Astrocyte of the spinal cord (primary cell): ENCODE measurements around the gene HOXB3.

Source experiments
- DNase-seq: peaks from one replicate; pipeline ENCODE4 v3.0.0; 2011; ENCODE audit warnings: low read depth, low spot score
- H3K4me3 ChIP-seq: 2 replicates; pipeline ENCODE4 v1.5.1; 2011; ENCODE audit warnings: low read depth, mild to moderate bottlenecking, low read length, moderate library complexity
- in situ Hi-C: cut with HindIII; loops from 2 replicates; pipeline ENCODE4 v1.10.0; 2017; ENCODE audit warnings: low sequenced_read_pairs
- TF ChIP-seq, protein P1 (sequence below): IDR thresholded peaks from 2 replicates; pipeline ENCODE4 v1.5.1; 2012; ENCODE audit warnings: low read depth, mild to moderate bottlenecking, low read length, inconsistent platforms

Gene HOXB3

DNA sequence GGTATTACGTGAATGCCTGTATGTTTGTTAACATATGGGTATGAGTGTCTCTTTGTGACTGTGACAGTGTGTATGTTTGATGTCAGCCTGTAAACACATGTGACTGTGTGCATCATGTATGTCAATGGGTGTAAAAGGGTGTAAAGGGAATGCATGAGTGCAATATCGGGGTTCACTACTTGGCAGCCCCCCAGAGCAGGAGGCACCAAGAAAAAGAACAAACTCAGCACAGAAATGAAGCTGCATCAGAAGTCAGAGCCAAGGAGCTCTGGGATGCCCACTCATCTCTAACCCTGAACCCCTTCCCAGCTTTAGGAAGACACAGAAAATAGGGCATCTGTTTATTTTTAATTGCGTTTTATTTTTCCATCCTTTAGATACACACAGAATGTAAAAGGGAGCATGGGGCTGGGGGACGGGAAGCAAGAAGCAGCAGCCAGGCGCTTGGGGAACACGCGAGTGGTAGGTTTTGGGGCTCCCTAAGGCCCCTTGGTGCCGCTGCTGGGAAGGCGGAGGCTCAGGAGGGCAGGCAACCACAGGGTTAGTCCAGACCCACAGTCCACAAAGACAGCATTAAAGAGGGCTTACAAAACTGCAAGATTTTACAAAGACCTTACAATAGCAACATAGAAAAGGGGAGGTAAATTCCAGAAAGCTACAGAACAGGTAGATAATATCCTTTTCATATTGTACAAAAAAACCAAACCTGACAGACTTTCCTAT, 17.0 kb upstream of the HOXB3 start:
- H3K4me3 ChIP-seq, result peak overlapping the region; percentile 57
- peak; percentile 13 for DNase-seq
- TF ChIP-seq, protein P1, sequence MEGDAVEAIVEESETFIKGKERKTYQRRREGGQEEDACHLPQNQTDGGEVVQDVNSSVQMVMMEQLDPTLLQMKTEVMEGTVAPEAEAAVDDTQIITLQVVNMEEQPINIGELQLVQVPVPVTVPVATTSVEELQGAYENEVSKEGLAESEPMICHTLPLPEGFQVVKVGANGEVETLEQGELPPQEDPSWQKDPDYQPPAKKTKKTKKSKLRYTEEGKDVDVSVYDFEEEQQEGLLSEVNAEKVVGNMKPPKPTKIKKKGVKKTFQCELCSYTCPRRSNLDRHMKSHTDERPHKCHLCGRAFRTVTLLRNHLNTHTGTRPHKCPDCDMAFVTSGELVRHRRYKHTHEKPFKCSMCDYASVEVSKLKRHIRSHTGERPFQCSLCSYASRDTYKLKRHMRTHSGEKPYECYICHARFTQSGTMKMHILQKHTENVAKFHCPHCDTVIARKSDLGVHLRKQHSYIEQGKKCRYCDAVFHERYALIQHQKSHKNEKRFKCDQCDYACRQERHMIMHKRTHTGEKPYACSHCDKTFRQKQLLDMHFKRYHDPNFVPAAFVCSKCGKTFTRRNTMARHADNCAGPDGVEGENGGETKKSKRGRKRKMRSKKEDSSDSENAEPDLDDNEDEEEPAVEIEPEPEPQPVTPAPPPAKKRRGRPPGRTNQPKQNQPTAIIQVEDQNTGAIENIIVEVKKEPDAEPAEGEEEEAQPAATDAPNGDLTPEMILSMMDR, result no peak
- in situ Hi-C loops, result no loop called here

DNA sequence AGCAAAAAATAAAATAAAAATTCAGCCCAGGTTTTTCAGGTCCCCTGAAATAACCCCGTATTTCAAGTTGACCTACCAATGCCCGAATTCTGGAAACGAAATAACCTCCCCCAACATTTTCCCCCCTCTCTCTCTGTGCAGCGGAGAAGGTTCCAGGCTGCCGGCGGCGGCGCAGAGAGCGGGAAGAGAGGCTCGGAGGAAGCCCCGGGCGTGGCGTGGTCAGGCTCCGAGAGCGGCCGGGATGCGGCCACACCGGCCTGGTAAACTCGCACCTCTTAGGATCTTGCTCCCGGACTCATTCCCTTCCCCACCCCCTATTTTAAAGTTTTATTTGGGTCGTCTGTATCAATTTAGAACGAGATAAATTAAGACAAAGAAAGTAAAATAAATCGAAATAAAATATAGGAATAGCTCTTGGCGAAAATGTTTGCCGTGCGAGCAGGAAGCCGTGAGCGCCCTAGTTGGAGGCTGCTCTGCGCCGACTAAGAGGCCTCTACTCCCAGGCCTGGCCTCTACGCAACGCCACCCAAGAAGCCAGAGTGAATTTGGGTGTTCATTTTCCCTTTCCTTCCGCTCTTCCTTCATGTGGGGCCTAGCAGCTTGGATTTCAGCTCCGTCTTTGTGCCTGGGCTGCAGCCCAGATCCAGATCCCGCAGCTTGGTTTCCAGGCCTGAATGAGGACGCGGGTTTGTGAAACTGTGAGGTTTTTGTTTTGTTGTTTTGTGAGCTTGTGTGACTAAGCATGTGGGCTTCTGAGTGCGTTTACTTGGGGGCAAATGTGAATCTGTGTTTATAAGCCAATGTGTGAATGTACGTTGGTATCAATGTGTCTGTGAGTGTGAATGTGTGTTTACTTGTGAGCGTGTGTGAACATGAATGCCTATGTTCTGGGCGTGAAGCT, 16.2 kb upstream of the HOXB3 start:
- in situ Hi-C loops, result no loop called here
- H3K4me3 ChIP-seq, result peak overlapping the region; percentile 57
- DNase-seq, result peak; percentile 53
- TF ChIP-seq, protein P1, result no peak

DNA sequence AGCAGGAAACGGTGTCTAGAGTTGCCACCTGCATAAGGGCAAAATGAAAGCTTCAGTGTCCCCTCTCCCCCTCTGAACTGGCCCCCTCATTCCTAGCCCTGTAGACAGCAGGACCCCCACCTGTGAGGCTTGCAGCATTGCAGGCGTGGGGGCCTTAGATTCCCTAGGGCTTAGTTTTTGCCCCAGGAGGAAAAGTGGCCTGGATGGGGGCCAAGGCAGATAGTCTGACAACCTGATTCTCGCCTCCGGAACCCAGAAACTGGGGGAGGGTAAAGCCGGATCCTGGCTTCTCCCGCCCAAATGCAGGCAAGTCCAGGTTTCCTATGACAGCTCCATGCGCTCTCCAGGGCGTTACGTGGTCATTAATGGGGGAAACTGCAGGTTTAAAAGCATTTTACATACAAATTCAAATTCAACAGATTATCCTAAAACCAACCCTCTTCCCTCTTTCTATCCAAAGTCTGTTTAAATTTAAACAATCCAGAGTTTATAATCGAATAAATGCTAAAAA, 15.4 kb upstream of the HOXB3 start:
- in situ Hi-C loops, result no loop called here
- peak; percentile 67 for DNase-seq
- TF ChIP-seq, protein P1, result no peak
- peak overlapping the region; percentile 57 for H3K4me3 ChIP-seq

DNA sequence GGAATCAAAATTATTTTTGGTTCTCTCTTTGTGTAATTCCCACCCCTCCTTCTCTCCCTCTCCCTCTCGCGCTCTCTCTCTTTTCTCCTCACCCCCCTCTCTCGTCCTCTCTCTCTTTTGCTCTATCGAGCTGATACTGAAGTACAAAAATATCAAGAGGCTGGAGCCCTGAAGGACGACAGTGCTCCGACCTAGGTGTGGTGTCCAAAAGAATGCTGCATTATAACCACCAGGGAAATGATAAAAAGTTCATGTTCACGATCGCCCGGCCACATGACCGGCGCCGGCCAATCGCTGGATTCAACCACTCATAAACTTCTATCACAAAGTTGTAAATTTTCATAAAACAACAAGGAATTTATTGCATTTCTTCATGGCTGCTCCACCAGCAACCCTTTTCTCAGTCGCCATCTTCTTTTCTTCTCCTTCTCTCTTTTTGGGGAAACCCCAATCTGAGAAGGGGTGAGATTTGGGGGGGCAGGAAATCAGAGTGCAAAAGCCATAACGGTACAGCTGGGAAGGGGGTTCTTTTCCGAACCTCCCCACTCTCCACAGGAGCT, 14.8 kb upstream of the HOXB3 start, which contains the start of gene HOXB6:
TSS of gene HOXB6 (minus strand) at position 217 of the 560 bp plus-strand sequence. CDS start 6,836 bp downstream, outside the sequence.
- TF ChIP-seq, protein P1, result no peak
- DNase-seq, result peak; percentile 91
- in situ Hi-C loops, result no loop called here
- H3K4me3 ChIP-seq, result peak within 1 kb of the TSS; percentile 57

DNA sequence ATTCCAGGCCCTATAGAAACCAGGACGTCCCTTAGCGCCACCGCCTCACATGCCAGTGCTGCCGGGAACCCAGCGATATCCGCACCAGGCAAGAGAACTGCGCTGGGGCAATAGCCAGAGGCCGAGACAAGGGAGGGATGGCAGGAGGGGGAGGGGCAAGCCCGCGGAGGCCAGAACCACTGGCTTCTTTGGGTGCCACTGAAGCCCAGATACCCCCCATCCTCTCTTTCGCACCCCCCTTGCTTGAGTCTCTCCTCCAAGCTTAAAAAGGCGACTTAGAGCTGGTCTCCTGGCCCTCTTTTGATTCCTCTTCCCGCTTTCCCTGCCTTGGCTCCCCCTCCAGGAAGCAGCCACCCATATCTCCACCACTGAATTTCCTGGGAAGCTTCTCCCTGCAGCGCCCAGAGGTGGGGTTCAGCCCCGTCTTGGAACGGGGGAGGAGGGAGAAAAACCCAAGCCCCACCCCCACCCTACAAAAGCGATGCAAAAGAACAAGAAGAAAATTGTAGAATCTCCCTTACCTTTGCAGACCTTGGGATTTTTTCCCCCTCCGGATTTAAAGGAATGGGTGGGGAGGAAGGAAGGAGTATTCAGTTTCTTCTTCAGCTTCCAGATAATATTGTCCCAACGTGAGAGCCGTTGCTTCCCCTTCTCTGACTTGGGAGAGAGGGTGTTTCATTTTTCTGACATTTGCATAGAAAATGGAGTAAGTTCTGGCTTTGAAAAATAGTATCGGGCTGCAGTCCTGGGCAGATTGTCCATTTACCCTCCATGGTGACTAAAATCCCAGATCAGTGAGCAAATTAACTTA, 14.1 kb upstream of the HOXB3 start:
- DNase-seq, result no peak
- peak overlapping the region; percentile 57 for H3K4me3 ChIP-seq
- in situ Hi-C loops, result no loop called here
- TF ChIP-seq, protein P1, result no peak
